HL-60/S4 treated with phorbol 12-myristate 13-acetate at 8.2 ng/mL for 4 days and 3 days (cell line): ENCODE measurements around the gene DUS3L.
"Not testable (repeated sequence)": the region's sequence is repeated elsewhere in the genome, so short reads cannot be mapped to it uniquely, and the experiment has no call there.

Experiments
- in situ Hi-C: fragments of 300-500 bp; cut with MboI; formaldehyde crosslinking; loops from 2 replicates; pipeline ENCODE4 v1.15.0; 2022; ENCODE audit warnings: low sequenced_read_pairs

The DUS3L gene

DNA sequence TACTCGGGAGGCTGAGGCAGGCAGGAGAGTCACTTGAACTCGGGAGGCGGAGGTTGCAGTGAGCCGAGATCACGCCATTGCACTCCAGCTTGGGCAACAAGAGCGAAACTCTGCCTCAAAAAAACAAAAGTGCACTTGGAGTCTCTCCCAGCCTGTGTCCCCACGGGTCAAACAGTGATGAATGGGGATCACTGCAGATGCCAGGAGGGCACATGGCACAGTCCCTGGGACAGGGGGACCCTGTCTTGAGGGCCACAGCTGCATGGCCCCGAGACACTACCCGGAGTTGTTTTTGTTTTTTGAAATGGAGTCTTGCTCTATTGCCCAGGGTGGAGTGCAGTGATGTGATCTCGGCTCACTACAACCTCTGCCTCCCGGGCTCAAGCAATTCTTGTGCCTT lies 10.0 kb downstream of the DUS3L start:
- in situ Hi-C loops: not testable (repeated sequence)

DNA sequence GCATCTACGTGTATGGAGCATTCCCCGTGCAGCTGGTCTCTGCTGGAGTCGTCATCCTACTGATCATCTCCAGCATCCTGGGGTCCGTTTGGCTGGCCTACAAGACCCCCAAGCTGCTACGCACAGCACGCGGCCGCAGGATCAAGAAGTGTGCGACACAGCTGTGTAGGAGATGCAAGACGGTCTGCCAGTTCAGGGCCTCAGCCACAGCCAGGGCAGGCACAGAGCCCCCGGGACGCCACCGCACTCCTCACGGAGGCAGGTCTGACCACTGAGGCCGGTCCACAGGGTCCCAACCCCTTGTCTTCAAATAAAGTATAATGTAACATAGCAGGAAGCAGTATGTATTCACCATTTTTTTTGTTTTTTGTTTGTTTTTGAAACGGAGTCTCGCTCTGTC lies 12.6 kb downstream of the DUS3L start:
- in situ Hi-C loops: no loop called here

DNA sequence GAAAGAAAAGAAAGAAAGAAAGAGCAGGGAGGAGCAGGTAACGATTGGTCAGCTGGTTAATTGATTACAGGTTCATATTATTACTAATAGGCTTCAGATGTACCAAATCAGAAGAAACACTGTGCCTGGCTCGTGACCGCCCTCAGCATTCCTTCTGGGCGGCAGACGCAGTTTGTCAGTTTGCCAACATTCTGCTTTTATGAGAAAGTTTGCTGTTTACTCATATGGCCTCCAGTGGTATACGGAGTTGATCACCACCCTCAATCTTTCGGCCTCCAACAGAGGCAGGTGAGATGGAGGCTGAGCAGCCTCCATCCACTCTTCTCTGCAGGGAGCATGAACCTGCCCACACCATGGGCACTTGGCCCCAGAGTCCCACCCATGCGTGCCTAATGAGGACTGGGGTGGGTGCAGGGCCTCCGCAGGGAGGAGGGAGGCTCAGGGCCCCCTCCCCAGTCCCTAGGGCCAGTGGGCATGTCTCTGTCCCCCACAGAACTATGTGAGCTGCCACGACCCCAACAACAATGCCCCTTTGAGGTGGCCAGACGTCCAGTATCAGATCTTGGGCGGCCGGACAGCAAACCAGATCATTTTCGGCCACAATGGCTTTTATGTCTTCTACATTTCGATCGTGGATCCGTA lies 15.2 kb downstream of the DUS3L start:
- in situ Hi-C loops: no loop called here

GRCh38 chr19:5774921-5775320 lies 16.0 kb downstream of the DUS3L start:
- in situ Hi-C loops: no loop called here

DNA sequence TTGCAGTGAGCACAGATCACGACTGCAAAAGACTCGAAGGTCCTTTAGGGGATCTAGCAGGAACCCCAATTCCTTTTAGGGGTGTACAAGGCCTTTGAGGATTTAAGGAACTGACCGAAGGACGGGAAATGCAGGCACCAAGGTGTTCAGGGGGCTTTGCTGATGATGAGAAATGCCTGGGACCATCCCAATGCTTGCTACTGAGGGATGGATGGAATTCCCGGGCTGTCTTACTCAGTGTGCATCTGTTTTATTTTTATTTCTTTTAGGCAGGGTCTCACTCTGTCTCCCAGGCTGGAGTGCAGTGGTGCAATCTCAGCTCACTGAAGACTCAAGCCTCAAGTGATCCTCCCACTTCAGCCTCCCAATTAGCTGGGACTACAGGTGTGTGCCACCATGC lies 17.7 kb downstream of the DUS3L start:
- in situ Hi-C loops: no loop called here

DNA sequence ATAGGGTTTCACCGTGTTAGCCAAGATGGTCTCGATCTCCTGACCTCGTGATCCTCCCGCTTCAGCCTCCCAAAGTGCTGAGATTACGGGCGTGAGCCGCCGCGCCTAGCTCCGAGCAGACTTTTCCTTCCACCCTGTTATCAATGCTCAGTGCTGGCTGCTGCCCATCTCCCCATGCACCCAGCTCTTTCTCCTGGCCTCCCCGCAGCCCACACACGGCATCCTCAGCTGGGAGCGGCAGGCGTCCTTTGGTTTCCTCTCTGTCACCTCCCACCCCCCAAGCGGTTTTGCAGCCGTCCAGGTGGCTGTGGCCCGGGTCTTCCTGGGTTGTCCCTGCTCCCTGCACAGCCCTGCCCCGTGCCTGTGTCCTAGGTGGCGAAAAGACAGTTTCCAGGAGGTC lies 18.5 kb downstream of the DUS3L start:
- in situ Hi-C loops: no loop called here

- in situ Hi-C loops: no loop called here
Measured at GRCh38 chr19:5767949-5768348, 23.0 kb downstream of the DUS3L start.

DNA sequence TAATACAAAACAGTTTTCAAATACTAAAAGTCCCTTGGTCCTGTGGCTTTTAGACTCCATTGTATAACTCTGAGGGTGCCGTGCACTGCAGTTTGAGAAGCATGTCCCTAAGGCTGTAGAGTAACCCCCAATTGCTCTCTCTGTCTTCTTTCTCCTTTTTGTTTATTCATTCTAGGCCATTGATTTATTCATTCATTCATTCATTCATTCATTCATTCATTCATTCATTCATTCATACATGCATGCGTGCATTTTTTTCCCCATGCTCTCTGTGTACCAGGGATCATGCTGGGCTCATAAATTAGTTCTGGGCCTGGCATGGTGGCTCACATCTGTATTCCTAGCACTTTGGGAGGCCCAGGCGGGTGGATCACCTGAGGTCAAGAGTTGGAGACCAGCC lies 25.7 kb downstream of the DUS3L start:
- in situ Hi-C loops: no loop called here

GRCh38 chr19:5762608-5763217 lies 28.2 kb downstream of the DUS3L start:
- in situ Hi-C loops: no loop called here

- in situ Hi-C loops: no loop called here
Measured at GRCh38 chr19:5753743-5754142, 37.2 kb downstream of the DUS3L start.

DNA sequence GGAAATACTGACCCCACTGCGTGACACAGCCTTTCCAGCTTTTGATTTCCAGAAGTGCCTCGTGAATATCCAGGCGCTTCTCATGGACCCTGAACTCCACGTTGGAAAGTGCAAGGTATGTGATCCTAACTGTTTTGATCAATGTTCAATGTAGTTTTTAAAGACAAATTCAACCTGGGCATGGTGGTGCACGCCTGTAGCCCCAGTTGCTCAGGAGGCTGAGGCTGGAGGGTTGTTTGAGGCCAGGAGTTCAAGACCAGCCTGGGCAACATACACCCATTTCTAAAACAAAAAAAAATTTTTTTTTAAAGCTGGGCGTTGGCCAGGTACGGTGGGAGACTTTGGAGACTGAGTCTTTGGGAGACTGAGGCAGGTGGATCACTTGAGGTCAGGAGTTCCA lies 39.3 kb downstream of the DUS3L start:
- in situ Hi-C loops: no loop called here

DNA sequence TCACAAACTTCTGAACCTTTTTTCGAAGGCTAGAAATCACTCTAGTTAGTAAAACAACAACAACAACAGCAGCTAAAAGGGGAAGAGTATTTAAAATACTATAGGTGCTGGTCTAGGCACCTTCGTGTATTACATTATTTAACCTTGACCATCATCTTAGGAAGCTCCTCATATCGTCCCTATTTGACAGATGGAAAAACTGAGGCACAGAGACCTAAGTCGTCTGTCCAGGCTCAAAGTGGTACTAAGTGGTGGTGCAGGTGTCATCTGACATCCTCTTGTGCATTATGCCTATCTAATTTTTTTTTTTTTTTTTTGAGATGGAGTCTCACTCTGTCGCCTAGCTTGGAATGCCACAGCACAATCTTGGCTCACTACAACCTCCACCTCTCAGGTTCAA lies 41.5 kb downstream of the DUS3L start:
- in situ Hi-C loops: no loop called here

DNA sequence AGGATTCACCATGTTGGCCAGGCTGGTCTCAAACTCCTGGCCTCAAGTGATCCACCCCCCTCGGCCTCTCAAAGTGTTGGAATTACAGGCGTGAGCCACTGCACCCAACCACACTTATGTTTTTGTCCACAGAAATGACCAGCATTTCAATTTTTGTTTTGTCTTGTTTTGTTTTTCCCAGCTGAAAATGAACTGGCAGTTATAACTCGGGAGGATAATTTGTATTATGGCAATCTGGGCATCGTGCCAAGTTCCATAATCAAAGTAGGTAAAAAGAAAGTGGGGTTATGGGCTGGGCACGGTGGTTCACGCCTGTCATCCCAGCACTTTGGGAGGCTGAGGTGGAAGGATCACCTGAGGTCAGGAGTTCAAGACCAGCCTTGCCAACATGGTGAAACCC lies 42.0 kb downstream of the DUS3L start:
- in situ Hi-C loops: not testable (repeated sequence)

DNA sequence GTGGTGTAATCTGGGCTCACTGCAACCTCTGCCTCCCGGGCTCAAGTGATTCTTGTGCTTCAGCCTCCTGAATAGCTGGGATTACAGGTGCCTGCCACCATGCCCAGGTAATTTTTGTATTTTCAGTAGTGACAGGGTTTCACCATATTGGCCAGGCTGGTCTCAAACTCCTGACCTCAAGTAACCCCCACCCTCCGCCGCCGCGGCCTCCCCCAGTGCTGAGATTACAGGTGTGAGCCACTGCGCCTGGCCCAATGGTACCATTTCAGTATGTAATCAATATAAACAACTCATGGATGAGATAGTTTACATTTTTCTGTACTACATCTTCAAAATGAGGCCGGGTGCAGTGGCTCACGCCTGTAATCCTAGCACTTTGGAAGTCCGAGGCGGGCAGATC lies 46.0 kb downstream of the DUS3L start:
- in situ Hi-C loops: not testable (repeated sequence)

DNA sequence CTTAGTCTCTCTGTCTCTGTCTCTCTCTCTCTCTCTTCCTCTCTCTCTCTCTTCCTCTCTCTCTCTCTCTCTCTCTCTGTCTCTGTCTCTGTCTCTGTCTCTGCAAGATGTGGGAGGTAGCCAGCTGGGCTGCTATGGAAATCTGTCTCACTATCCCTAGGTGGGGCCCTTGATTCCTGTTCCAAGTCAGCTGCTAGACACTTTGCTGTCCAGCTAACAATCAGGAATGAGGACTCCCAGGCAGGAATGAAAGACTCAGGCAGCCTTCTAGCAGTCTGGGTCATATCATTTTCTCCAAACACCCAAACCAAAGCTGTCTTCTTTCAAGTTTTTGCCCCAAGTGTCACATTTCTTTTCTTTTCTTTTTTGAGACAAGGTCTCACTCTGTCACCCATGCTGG lies 47.3 kb downstream of the DUS3L start:
- in situ Hi-C loops: no loop called here

DNA sequence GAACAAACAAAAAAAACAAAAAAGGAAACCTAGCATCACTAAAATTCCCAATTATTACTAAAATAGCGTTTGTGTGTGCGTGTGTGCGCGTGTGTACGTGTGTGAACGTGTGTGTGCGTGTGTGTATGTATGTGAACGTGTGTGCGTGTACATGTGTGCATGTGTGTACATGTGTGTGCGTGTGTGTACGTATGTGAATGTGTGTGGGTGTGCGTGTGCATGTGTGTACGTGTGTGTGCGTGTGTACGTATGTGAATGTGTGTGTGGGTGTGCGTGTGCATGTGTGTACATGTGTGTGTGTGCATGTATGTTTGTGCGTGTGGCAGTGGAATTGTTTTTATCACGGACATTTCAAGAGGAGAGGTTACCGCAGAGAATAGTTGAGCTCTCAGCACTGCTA lies 48.9 kb downstream of the DUS3L start:
- in situ Hi-C loops: no loop called here

- in situ Hi-C loops: no loop called here
Measured at GRCh38 chr19:5738423-5738822, 52.5 kb downstream of the DUS3L start.
